ENCODE measurements around the gene SUPT3H.

GRCh38 chr6:45002390-45003105, 375.2 kb downstream of the SUPT3H start:
- TF ChIP-seq CTCF (conservative IDR thresholded peaks at IDR 0.05) (no peak), ZFX (IDR thresholded peaks at IDR 0.05) (no peak)
